ENCODE measurements around the gene TRIM65.

DNA sequence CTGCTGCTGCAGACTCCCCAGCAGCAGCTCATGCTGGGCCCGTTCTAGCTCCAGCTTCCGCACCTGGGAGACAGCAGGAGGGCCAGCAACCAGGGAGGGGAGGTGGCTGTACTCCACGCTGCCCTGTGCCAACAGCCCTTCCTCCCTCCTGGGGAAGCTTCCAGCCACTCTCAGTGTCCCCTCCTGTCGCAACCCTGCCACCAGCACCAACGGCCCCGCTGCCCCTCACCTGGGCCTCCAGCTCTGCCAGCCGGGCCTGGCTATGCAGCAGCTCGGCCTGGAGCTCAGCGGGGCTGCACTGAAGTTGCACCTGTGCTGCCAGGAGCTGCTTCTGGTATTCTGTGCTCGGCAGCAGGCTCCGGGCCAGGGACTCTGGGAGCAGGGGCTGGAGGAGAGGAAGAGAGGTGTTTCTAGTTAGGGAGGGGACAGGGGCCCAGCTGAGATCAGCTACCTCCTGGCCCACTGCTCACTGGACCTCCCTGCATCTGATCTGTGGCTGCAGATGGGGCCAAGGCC lies 23.4 kb upstream of the TRIM65 start:
- TF ChIP-seq, protein P1, sequence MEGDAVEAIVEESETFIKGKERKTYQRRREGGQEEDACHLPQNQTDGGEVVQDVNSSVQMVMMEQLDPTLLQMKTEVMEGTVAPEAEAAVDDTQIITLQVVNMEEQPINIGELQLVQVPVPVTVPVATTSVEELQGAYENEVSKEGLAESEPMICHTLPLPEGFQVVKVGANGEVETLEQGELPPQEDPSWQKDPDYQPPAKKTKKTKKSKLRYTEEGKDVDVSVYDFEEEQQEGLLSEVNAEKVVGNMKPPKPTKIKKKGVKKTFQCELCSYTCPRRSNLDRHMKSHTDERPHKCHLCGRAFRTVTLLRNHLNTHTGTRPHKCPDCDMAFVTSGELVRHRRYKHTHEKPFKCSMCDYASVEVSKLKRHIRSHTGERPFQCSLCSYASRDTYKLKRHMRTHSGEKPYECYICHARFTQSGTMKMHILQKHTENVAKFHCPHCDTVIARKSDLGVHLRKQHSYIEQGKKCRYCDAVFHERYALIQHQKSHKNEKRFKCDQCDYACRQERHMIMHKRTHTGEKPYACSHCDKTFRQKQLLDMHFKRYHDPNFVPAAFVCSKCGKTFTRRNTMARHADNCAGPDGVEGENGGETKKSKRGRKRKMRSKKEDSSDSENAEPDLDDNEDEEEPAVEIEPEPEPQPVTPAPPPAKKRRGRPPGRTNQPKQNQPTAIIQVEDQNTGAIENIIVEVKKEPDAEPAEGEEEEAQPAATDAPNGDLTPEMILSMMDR (IDR thresholded peaks at IDR 0.05; ENCODE audit: low read depth, low read length) = no peak
- no peak for TF ChIP-seq EZH2phosphoT487 (IDR thresholded peaks at IDR 0.05; ENCODE audit: low read depth)

Data from OCI-LY3 (cell line).